HepG2 (cell line): ENCODE results near the gene PLXND1. TPM values are rescaled to one million over a fixed set of nuclear protein-coding genes. Genes with fewer than 3 reads are reported as not detected.

Experiments
- ERF ChIP-seq: IDR thresholded peaks from 2 replicates; pipeline ENCODE4 v1.6.1; 2018; ENCODE audit warnings: missing biosample characterization, missing genetic modification reagents
- HNF4G ChIP-seq, 2 experiments: sonication (generic) in 1 of 2; formaldehyde crosslinking in 1 of 2; IDR thresholded peaks; 2 replicates each; pipeline versions ENCODE4 v1.4.0 to v1.6.1; 2011 to 2020; ENCODE audit warnings: borderline replicate concordance in 2 of 2, low read depth in 2 of 2, mild to moderate bottlenecking in 2 of 2, low read length in 1 of 2, missing genetic modification reagents in 1 of 2, moderate library complexity in 1 of 2
- MBD4 ChIP-seq: IDR thresholded peaks from 2 replicates; pipeline ENCODE4 v1.6.1; 2012; ENCODE audit warnings: low read length, inconsistent platforms, borderline replicate concordance
- RBM22 ChIP-seq: fragments of 200-400 bp; formaldehyde crosslinking; optimal IDR thresholded peaks from 2 replicates; pipeline ENCODE3; 2017; ENCODE audit warnings: mild to moderate bottlenecking, low read length, moderate library complexity
- SMAD1 ChIP-seq: sonication (generic); formaldehyde crosslinking; IDR thresholded peaks from 2 replicates; pipeline ENCODE4 v1.4.0; 2020; ENCODE audit warnings: missing genetic modification reagents, low read depth, mild to moderate bottlenecking, borderline replicate concordance
- TAF15 ChIP-seq: fragments of 200-400 bp; formaldehyde crosslinking; IDR thresholded peaks from one replicate; pipeline ENCODE4 v1.6.1; 2018; ENCODE audit warnings: mild to moderate bottlenecking, low read depth, low read length; ENCODE audit not compliant: poor library complexity, severe bottlenecking
- U2AF2 ChIP-seq: fragments of 200-400 bp; formaldehyde crosslinking; IDR thresholded peaks from 2 replicates; pipeline ENCODE4 v1.6.1; 2017; ENCODE audit warnings: low read depth, mild to moderate bottlenecking, low read length
- ZFY ChIP-seq: sonication (generic); formaldehyde crosslinking; IDR thresholded peaks from 2 replicates; pipeline ENCODE4 v1.4.0; 2020; ENCODE audit warnings: missing genetic modification reagents
- ZNF10 ChIP-seq: sonication (generic); formaldehyde crosslinking; IDR thresholded peaks from 2 replicates; pipeline ENCODE4 v1.4.0; 2020; ENCODE audit warnings: mild to moderate bottlenecking, low read depth, missing genetic modification reagents, borderline replicate concordance
- ZNF296 ChIP-seq: sonication (generic); formaldehyde crosslinking; conservative IDR thresholded peaks from 2 replicates; pipeline ENCODE4 v1.5.0; 2020; ENCODE audit warnings: mild to moderate bottlenecking, missing genetic modification reagents
- ZNF501 ChIP-seq: sonication (generic); formaldehyde crosslinking; IDR thresholded peaks from 2 replicates; pipeline ENCODE4 v1.5.1; 2020; ENCODE audit warnings: mild to moderate bottlenecking, moderate library complexity, missing genetic modification reagents
- ZNF598 ChIP-seq: sonication (generic); formaldehyde crosslinking; IDR thresholded peaks from 2 replicates; pipeline ENCODE4 v1.5.1; 2020; ENCODE audit warnings: mild to moderate bottlenecking, missing genetic modification reagents, borderline replicate concordance
- ZNF747 ChIP-seq: sonication (generic); formaldehyde crosslinking; IDR thresholded peaks from 2 replicates; pipeline ENCODE4 v1.8.1; 2023; ENCODE audit warnings: missing genetic modification reagents, mild to moderate bottlenecking, borderline replicate concordance
- ZNF790 ChIP-seq: sonication (generic); formaldehyde crosslinking; IDR thresholded peaks from 2 replicates; pipeline ENCODE4 v1.8.0; 2022; ENCODE audit warnings: missing genetic modification reagents, mild to moderate bottlenecking, borderline replicate concordance
- ZSCAN29 ChIP-seq: sonication (generic); formaldehyde crosslinking; conservative IDR thresholded peaks from 2 replicates; pipeline ENCODE4 v1.4.0; 2020; ENCODE audit warnings: mild to moderate bottlenecking, missing genetic modification reagents
- polyA plus RNA-seq, 8 experiments: library from polyadenylated mRNA; depleted of rRNA in 3 of 8; stranded (reverse) in 7 of 8; unstranded in 1 of 8; fragments of >200 nt; fragmentation: Illumina TruSeq in 4 of 8; extraction: Trizol in 4 of 8; gene quantifications; 2 replicates each; pipeline versions ENCODE4 v1.2.1 to v1.2.3, GENCODE V29; 2011 to 2016; ENCODE audit warnings: low read depth in 4 of 8, missing spikeins in 1 of 8, mixed read lengths in 1 of 8; ENCODE audit not compliant: insufficient read depth in 1 of 8
- total RNA-seq, 5 experiments: library from RNA; depleted of rRNA; stranded (reverse); fragments of >200 nt; fragmentation: Illumina TruSeq; extraction: Trizol; gene quantifications; 2 replicates each; pipeline ENCODE4 v1.2.3, GENCODE V29; 2016; ENCODE audit warnings: low read depth in 1 of 5
- TF ChIP-seq, protein P1 (sequence below): sonication (generic); formaldehyde crosslinking; IDR thresholded peaks from 2 replicates; pipeline ENCODE4 v1.4.0; 2020; ENCODE audit warnings: missing genetic modification reagents, borderline replicate concordance
- TF ChIP-seq, protein P2 (sequence below): sonication (generic); formaldehyde crosslinking; IDR thresholded peaks from 2 replicates; pipeline ENCODE4 v1.9.0; 2022; ENCODE audit warnings: missing genetic modification reagents, mild to moderate bottlenecking, borderline replicate concordance
- TF ChIP-seq, protein P3 (sequence below): sonication (generic); formaldehyde crosslinking; IDR thresholded peaks from 2 replicates; pipeline ENCODE4 v1.8.0; 2023; ENCODE audit warnings: mild to moderate bottlenecking, missing genetic modification reagents
- TF ChIP-seq, protein P4 (sequence below): IDR thresholded peaks from 2 replicates; pipeline ENCODE4 v1.6.1; 2012; ENCODE audit warnings: inconsistent platforms
- TF ChIP-seq, protein P5 (sequence below): sonication (generic); formaldehyde crosslinking; IDR thresholded peaks from 2 replicates; pipeline ENCODE4; 2020; ENCODE audit warnings: missing genetic modification reagents, mild to moderate bottlenecking, borderline replicate concordance

Gene PLXND1
- total and polyA plus RNA-seq, 2 of the 13 experiments (the other 11 are each of a cell fraction or from before 2014, with no cell fraction given): 15.9 to 42.0 TPM

DNA sequence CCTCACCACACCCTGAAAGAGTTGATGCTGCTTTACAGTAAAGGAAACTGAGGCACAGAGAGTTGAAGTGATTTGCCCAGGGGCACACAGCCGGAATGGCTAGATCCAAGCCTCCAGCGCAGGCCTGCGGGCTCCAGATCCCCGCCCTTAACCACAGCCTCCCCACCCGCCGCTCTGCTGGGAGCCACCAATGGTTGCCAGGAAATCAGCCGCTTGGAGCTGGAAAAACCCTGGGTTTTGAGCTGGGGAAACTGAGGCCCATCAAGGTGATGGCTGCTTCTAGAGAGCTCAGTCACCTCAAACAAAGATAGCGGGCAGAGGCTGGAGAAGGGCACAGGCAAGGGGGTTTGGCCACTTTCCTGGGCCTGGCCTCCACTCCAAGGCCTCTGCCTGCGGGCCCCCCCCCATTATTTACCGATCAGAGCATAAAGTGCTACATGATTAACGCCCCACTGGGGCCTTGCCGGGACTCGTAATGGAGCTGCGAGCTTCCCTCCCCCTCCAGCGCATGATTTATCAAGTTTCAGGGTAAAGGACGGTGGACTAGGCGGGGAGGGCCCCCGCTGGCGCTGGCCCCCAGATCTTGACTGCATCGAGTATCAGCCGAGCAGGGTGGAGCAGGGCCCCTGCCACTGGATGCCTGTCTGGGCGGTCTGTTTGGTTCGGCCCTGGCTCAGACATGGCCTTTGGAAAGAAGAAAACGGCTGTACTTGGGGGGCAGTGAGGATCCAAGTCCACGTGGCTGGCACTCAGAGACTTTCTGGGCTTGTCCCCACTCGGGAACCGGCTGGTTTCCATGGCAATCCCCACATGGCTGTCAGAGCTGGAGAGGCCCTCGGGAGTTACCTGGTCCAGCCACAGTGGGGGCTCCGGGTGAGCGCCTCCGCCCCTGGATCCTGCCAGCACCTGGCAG is 9.1 kb downstream of the PLXND1 start (continued):
- TF ChIP-seq, protein P1, sequence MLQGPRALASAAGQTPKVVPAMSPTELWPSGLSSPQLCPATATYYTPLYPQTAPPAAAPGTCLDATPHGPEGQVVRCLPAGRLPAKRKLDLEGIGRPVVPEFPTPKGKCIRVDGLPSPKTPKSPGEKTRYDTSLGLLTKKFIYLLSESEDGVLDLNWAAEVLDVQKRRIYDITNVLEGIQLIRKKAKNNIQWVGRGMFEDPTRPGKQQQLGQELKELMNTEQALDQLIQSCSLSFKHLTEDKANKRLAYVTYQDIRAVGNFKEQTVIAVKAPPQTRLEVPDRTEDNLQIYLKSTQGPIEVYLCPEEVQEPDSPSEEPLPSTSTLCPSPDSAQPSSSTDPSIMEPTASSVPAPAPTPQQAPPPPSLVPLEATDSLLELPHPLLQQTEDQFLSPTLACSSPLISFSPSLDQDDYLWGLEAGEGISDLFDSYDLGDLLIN (CRISPR knock-in tag): no peak
- TF ChIP-seq ZNF501 (CRISPR knock-in tag) (no peak), ZNF747 (CRISPR knock-in tag) (no peak), ZNF296 (CRISPR knock-in tag) (no peak), ERF (CRISPR knock-in tag) (no peak), ZNF598 (CRISPR knock-in tag) (no peak), MBD4 (no peak), ZNF10 (CRISPR knock-in tag) (no peak), RBM22 (no peak), ZSCAN29 (no peak), HNF4G (IDR thresholded peaks at IDR 0.05; ENCODE audit: borderline replicate concordance, low read depth, low read length) (no peak), HNF4G (CRISPR knock-in tag; IDR thresholded peaks at IDR 0.05; ENCODE audit: borderline replicate concordance, low read depth) (0 out of 2 replicates have a peak, but pooled peaks have one; percentile 28), ZNF790 (CRISPR knock-in tag) (no peak), SMAD1 (CRISPR knock-in tag) (0 out of 2 replicates have a peak, but pooled peaks have one; percentile 28), ZFY (CRISPR knock-in tag) (0 out of 2 replicates have a peak, but pooled peaks have one; percentile 7), U2AF2 (no peak), TAF15 (no peak)
- TF ChIP-seq, protein P2, sequence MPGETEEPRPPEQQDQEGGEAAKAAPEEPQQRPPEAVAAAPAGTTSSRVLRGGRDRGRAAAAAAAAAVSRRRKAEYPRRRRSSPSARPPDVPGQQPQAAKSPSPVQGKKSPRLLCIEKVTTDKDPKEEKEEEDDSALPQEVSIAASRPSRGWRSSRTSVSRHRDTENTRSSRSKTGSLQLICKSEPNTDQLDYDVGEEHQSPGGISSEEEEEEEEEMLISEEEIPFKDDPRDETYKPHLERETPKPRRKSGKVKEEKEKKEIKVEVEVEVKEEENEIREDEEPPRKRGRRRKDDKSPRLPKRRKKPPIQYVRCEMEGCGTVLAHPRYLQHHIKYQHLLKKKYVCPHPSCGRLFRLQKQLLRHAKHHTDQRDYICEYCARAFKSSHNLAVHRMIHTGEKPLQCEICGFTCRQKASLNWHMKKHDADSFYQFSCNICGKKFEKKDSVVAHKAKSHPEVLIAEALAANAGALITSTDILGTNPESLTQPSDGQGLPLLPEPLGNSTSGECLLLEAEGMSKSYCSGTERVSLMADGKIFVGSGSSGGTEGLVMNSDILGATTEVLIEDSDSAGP: 0 out of 2 replicates have a peak, but pooled peaks have one; percentile 2
- TF ChIP-seq, protein P3, sequence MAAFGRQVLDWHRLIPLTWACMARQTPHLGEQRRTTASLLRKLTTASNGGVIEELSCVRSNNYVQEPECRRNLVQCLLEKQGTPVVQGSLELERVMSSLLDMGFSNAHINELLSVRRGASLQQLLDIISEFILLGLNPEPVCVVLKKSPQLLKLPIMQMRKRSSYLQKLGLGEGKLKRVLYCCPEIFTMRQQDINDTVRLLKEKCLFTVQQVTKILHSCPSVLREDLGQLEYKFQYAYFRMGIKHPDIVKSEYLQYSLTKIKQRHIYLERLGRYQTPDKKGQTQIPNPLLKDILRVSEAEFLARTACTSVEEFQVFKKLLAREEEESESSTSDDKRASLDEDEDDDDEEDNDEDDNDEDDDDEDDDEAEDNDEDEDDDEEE (CRISPR knock-in tag): no peak
- TF ChIP-seq, protein P4, sequence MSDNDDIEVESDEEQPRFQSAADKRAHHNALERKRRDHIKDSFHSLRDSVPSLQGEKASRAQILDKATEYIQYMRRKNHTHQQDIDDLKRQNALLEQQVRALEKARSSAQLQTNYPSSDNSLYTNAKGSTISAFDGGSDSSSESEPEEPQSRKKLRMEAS: no peak; the same call in 1 of the 2 replicates
- TF ChIP-seq, protein P5, sequence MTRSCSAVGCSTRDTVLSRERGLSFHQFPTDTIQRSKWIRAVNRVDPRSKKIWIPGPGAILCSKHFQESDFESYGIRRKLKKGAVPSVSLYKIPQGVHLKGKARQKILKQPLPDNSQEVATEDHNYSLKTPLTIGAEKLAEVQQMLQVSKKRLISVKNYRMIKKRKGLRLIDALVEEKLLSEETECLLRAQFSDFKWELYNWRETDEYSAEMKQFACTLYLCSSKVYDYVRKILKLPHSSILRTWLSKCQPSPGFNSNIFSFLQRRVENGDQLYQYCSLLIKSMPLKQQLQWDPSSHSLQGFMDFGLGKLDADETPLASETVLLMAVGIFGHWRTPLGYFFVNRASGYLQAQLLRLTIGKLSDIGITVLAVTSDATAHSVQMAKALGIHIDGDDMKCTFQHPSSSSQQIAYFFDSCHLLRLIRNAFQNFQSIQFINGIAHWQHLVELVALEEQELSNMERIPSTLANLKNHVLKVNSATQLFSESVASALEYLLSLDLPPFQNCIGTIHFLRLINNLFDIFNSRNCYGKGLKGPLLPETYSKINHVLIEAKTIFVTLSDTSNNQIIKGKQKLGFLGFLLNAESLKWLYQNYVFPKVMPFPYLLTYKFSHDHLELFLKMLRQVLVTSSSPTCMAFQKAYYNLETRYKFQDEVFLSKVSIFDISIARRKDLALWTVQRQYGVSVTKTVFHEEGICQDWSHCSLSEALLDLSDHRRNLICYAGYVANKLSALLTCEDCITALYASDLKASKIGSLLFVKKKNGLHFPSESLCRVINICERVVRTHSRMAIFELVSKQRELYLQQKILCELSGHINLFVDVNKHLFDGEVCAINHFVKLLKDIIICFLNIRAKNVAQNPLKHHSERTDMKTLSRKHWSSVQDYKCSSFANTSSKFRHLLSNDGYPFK (CRISPR knock-in tag): 0 out of 2 replicates have a peak, but pooled peaks have one; percentile 2
